D721Med (cell line): ENCODE data around the gene TPM2.

Experiments used
- DNase-seq: peaks from one replicate; pipeline ENCODE4 v3.0.0; 2011; ENCODE audit warnings: low spot score; ENCODE audit not compliant: insufficient read length
- FAIRE-seq: peaks from 2 replicates; lab custom pipeline; 2011; peaks lifted over from hg19 to GRCh38; lab: Jason Lieb, UNC
- TF ChIP-seq, protein P1 (sequence below): IDR thresholded peaks from 2 replicates; pipeline ENCODE4 v1.5.1; 2012; ENCODE audit warnings: mild to moderate bottlenecking, control low read depth; ENCODE audit not compliant: insufficient read depth; ENCODE audit errors: missing control alignments

Gene TPM2

DNA sequence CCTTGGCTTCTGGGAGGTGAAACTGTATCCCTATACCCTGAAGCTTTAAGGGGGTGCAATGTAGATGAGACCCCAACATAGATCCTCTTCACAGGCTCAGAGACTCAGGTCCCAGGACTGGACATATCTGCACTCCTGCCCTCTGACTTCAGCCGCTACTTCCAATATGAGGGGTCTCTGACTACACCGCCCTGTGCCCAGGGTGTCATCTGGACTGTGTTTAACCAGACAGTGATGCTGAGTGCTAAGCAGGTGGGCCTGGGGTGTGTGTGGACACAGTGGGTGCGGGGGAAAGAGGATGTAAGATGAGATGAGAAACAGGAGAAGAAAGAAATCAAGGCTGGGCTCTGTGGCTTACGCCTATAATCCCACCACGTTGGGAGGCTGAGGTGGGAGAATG is 10.6 kb downstream of the TPM2 start:
- FAIRE-seq (no peak), DNase-seq (no peak)
- TF ChIP-seq, protein P1, sequence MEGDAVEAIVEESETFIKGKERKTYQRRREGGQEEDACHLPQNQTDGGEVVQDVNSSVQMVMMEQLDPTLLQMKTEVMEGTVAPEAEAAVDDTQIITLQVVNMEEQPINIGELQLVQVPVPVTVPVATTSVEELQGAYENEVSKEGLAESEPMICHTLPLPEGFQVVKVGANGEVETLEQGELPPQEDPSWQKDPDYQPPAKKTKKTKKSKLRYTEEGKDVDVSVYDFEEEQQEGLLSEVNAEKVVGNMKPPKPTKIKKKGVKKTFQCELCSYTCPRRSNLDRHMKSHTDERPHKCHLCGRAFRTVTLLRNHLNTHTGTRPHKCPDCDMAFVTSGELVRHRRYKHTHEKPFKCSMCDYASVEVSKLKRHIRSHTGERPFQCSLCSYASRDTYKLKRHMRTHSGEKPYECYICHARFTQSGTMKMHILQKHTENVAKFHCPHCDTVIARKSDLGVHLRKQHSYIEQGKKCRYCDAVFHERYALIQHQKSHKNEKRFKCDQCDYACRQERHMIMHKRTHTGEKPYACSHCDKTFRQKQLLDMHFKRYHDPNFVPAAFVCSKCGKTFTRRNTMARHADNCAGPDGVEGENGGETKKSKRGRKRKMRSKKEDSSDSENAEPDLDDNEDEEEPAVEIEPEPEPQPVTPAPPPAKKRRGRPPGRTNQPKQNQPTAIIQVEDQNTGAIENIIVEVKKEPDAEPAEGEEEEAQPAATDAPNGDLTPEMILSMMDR = no peak

DNA sequence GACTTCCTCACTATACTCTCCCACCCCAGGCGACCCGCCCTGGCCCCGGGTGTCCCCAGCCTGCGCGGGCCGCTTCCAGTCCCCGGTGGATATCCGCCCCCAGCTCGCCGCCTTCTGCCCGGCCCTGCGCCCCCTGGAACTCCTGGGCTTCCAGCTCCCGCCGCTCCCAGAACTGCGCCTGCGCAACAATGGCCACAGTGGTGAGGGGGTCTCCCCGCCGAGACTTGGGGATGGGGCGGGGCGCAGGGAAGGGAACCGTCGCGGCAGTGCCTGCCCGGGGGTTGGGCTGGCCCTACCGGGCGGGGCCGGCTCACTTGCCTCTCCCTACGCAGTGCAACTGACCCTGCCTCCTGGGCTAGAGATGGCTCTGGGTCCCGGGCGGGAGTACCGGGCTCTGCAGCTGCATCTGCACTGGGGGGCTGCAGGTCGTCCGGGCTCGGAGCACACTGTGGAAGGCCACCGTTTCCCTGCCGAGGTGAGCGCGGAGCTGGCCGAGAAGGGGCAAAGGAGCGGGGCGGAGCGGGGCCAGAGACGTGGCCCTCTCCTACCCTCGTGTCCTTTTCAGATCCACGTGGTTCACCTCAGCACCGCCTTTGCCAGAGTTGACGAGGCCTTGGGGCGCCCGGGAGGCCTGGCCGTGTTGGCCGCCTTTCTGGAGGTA is 13.9 kb downstream of the TPM2 start:
- DNase-seq = no peak
- no peak for FAIRE-seq

DNA sequence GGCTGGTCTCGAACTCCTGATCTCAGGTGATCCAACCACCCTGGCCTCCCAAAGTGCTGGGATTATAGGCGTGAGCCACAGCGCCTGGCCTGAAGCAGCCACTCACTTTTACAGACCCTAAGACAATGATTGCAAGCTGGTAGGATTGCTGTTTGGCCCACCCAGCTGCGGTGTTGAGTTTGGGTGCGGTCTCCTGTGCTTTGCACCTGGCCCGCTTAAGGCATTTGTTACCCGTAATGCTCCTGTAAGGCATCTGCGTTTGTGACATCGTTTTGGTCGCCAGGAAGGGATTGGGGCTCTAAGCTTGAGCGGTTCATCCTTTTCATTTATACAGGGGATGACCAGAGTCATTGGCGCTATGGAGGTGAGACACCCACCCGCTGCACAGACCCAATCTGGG is 14.5 kb downstream of the TPM2 start:
- TF ChIP-seq, protein P1 = no peak
- no peak for DNase-seq
- no peak for FAIRE-seq

More for the DNA sequence above, 13.9 kb downstream of the TPM2 start:
- TF ChIP-seq, protein P1 = no peak

DNA sequence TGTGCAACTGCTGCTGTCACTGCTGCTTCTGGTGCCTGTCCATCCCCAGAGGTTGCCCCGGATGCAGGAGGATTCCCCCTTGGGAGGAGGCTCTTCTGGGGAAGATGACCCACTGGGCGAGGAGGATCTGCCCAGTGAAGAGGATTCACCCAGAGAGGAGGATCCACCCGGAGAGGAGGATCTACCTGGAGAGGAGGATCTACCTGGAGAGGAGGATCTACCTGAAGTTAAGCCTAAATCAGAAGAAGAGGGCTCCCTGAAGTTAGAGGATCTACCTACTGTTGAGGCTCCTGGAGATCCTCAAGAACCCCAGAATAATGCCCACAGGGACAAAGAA is 15.7 kb downstream of the TPM2 start:
- no peak for FAIRE-seq

DNA sequence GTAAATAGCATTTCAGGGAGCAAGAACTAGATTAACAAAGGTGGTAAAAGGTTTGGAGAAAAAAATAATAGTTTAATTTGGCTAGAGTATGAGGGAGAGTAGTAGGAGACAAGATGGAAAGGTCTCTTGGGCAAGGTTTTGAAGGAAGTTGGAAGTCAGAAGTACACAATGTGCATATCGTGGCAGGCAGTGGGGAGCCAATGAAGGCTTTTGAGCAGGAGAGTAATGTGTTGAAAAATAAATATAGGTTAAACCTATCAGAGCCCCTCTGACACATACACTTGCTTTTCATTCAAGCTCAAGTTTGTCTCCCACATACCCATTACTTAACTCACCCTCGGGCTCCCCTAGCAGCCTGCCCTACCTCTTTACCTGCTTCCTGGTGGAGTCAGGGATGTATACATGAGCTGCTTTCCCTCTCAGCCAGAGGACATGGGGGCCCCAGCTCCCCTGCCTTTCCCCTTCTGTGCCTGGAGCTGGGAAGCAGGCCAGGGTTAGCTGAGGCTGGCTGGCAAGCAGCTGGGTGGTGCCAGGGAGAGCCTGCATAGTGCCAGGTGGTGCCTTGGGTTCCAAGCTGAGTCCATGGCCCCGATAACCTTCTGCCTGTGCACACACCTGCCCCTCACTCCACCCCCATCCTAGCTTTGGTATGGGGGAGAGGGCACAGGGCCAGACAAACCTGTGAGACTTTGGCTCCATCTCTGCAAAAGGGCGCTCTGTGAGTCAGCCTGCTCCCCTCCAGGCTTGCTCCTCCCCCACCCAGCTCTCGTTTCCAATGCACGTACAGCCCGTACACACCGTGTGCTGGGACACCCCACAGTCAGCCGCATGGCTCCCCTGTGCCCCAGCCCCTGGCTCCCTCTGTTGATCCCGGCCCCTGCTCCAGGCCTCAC is 16.3 kb downstream of the TPM2 start, which contains the start of gene CA9:
Gene CA9 (plus strand): TSS at position 797 of the 893 bp plus-strand sequence. CDS start 32 bp downstream, at position 829.
- FAIRE-seq = no peak
- no peak for DNase-seq
- TF ChIP-seq, protein P1 = no peak

More for the DNA sequence above, 15.7 kb downstream of the TPM2 start:
- no peak for DNase-seq
- TF ChIP-seq, protein P1 = no peak

DNA sequence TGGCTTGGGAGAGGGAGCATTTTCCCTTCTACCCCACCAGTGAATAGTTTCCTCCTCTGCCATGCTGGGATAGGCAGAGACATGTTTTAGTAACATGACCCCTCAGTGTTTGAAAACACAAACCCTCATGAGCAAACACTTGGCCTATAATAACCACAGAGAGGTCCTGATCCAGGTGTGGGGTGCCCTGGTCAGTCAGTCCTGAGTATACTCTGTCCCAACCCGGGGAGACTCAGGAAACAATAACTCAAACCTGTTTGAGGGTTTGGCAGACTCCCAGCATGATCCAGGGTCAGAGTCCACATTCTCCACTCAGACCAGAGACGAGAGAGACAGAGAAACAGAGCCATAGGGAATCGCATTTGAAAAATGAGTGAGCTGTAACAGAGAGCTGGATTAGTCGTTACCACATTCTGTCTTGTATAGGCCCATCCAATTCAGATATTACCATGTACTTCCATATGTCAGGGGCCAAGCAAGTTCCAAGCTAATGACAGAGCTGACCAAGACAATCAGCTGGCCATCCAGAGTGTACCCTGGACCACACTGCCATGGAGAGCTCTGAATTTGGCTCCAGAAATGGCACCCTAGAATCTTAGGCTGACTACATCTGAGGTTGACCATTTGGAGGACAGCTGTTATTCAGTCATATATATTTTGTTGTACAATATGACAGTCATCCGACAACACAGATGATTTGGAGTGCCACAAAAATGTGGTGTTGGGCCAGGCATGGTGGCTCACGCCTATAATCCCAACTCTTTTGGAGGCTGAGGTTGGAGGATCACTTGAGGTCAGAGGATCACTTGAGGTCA is 20.2 kb downstream of the TPM2 start:
- DNase-seq (no peak), FAIRE-seq (no peak)
- TF ChIP-seq, protein P1 = no peak
